GM21423 (cell line): ENCODE data around the gene GPR162.

Experiments used
- ATAC-seq: cut with Tn5 transposase; IDR thresholded peaks from one replicate; pipeline ENCODE4 v1.9.1; 2021; ENCODE audit warnings: mild to moderate bottlenecking, moderate library complexity; ENCODE audit not compliant: unreplicated experiment

The GPR162 gene, protein sequence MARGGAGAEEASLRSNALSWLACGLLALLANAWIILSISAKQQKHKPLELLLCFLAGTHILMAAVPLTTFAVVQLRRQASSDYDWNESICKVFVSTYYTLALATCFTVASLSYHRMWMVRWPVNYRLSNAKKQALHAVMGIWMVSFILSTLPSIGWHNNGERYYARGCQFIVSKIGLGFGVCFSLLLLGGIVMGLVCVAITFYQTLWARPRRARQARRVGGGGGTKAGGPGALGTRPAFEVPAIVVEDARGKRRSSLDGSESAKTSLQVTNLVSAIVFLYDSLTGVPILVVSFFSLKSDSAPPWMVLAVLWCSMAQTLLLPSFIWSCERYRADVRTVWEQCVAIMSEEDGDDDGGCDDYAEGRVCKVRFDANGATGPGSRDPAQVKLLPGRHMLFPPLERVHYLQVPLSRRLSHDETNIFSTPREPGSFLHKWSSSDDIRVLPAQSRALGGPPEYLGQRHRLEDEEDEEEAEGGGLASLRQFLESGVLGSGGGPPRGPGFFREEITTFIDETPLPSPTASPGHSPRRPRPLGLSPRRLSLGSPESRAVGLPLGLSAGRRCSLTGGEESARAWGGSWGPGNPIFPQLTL

DNA sequence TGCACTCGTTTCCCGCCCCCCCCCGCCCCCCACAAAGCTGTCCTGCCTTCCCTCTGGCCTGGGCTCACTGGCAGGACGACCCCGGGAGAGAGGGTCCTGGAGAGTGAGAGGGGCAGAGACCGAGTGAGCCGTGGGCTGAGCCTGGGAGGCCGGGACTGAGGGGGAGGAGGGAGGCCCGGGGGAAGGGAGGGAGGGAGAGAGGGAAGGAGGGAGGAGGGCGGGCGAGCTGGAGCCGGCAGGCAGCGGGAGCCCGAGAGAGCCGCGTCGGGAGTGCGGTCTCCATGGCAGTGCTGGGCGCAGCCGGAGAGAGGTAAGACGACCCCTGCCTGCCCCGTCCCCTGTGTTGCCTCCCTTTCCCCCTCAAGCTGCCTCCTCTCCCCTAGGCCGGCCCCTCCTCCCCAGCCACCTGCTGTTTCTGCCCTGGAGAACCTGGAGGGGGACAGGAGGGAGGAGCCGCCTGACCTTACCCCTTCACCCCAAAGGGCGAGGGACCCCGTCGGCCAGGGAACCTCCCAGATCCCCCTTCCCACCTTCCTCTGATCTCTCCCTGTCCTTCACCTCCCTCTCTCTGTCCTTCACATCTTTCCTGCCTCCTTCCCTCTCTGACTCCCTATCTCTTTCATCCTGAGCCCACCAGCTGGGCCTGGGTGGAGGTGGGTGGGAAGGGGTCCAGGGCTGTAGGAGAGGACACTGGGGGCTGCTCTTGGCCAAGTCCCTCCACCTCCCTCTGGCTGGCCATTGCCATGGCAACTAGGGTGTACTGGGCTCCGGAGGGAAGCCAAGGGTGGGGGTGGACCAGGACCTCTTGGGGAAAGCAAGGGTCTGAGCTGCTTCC is at the start of gene GPR162:
TSS of gene GPR162 (plus strand) at position 231 of the 835 bp plus-strand sequence. CDS start 2,078 bp downstream, outside the sequence.
- ATAC-seq, result no peak

DNA sequence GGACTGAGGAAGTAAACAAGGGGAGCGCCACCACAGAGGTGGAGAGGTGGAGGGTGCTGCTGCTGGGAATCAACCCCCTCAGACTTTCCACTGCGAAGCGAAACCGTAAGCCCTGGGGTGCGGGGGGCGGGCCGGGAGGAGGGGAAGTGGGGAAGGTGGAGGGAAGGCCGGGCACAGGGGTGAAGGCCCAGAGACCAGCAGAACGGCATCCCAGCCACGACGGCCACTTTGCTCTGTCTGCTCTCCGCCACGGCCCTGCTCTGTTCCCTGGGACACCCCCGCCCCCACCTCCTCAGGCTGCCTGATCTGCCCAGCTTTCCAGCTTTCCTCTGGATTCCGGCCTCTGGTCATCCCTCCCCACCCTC is 49.3 kb upstream of the GPR162 start, which contains the start of gene LAG3:
TSS of gene LAG3 (plus strand) at position 190 of the 365 bp plus-strand sequence. CDS start 333 bp downstream, outside the sequence.
- ATAC-seq, result no peak

DNA sequence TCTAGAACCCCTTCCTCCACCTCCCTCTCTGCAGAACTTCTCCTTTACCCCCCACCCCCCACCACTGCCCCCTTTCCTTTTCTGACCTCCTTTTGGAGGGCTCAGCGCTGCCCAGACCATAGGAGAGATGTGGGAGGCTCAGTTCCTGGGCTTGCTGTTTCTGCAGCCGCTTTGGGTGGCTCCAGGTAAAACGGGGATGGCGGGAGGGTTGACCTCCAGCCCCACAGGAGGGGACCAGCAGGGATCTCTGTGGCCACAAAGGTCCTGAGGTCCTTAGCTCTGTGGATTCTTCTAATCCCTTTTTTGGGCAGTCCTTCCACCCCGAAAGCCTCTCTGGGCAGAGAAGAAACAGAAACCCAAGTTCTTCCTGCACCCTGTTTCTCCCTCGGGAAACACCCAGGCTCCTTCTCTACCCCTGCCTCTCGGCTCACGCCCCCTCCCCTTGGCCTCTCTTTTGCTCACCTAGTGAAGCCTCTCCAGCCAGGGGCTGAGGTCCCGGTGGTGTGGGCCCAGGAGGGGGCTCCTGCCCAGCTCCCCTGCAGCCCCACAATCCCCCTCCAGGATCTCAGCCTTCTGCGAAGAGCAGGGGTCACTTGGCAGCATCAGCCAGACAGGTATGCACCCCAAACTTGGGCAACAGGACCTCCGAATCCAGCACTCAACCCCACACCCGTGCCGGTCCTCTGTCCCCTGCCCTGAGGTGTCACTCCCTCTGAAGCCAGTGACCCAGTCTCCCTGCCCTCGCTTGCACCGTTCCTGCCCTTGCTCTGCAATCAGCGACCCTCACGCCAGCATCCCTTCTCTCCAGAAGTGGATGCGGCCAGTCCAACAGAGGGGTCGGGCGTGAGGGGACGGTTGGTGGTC is 48.7 kb upstream of the GPR162 start:
- no peak for ATAC-seq

DNA sequence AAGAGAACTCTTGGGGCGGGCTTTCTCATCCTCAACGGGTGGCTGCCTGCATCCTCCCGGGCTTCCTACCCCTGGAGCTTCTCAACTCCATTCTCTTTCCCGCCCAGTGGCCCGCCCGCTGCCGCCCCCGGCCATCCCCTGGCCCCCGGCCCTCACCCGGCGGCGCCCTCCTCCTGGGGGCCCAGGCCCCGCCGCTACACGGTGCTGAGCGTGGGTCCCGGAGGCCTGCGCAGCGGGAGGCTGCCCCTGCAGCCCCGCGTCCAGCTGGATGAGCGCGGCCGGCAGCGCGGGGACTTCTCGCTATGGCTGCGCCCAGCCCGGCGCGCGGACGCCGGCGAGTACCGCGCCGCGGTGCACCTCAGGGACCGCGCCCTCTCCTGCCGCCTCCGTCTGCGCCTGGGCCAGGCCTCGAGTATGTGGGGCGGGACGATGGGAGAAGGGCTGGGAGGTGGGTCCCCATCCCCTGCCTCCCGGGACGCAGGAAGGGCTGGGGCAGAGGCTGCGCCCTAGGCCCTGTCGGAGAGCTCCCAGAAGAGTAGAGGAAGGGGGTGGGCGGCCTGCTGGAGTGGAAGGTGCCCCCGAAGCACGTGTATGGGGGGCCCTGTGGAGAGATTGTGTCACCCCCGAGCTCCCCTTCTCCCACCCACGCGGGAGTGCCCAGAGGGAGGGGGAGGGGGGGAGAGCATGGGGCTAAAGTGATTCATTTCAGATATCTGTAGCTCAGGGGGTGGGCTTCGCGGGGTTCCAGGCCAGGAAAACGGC is 47.9 kb upstream of the GPR162 start:
- ATAC-seq, result no peak

DNA sequence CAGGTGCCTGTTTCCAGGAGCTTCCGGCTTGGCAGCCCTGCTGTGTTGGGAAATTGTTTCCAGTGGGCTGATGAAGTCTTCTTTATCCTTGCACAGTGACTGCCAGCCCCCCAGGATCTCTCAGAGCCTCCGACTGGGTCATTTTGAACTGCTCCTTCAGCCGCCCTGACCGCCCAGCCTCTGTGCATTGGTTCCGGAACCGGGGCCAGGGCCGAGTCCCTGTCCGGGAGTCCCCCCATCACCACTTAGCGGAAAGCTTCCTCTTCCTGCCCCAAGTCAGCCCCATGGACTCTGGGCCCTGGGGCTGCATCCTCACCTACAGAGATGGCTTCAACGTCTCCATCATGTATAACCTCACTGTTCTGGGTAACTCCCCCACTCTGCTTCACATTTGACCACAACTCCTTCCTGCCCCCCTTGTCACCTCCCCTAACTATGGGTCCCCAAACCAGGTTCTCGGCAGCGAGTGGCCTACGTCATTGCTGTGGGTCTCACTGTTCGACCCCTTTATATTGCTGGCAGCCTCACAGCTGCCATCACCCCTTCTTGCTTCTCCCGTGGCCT is 47.0 kb upstream of the GPR162 start:
- ATAC-seq, result no peak

DNA sequence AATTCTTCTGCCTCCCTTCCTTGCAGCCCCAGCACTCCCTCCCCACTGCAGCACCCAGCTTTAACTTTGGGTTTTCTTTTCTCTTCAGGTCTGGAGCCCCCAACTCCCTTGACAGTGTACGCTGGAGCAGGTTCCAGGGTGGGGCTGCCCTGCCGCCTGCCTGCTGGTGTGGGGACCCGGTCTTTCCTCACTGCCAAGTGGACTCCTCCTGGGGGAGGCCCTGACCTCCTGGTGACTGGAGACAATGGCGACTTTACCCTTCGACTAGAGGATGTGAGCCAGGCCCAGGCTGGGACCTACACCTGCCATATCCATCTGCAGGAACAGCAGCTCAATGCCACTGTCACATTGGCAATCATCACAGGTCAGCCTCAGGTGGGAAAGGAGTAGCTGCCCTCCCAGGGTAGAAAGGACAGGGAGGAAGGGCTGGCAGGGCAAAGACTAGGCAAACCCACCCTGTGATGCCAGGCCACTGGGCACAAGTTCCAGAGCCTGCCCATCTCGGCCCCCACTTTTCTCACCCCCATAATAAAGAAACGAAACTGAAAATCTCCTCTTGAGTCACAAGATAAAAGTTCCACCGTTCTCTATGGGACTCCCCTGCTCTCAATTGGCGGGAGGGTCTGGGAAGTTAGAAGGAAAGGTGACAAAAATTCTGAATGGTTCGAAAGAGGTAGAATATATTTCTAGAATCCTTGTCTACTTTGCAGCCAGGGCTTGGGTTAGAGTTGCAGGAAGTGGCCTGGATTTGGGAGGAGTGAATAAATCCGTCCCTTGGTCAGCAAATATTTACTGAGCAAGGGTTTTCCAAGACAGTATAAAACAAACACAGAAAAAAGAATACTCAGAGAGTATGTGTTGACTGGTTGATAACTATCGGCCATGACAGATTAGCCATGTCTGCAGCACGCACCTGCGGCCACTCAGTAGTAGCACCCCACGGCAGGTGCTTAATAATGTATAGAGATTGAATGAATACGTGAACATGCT is 46.1 kb upstream of the GPR162 start:
- no peak for ATAC-seq

DNA sequence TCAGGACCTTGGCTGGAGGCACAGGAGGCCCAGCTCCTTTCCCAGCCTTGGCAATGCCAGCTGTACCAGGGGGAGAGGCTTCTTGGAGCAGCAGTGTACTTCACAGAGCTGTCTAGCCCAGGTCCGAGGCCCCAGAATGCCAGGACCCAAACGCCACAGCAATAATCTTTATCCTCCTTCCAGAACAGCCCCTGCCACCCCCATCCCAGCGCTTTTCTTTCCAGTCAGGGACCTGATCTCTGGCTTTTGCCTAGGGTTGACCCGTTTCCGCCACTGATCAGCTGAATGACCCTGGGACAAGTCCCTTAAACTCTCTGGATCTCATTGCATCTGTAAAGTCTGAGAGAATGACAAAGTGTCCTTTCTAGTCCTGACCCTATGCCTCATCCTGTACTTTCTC is 44.2 kb upstream of the GPR162 start:
- ATAC-seq, result no peak

DNA sequence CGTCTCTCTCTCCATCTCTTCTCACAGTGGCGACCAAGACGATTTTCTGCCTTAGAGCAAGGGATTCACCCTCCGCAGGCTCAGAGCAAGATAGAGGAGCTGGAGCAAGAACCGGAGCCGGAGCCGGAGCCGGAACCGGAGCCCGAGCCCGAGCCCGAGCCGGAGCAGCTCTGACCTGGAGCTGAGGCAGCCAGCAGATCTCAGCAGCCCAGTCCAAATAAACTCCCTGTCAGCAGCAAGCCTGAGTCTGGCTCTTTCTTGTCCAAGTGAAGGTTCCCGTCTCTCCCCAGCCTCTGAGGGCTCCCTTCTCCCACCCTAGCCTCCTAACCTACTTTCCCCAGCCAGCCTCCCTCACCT is 43.4 kb upstream of the GPR162 start:
- no peak for ATAC-seq

DNA sequence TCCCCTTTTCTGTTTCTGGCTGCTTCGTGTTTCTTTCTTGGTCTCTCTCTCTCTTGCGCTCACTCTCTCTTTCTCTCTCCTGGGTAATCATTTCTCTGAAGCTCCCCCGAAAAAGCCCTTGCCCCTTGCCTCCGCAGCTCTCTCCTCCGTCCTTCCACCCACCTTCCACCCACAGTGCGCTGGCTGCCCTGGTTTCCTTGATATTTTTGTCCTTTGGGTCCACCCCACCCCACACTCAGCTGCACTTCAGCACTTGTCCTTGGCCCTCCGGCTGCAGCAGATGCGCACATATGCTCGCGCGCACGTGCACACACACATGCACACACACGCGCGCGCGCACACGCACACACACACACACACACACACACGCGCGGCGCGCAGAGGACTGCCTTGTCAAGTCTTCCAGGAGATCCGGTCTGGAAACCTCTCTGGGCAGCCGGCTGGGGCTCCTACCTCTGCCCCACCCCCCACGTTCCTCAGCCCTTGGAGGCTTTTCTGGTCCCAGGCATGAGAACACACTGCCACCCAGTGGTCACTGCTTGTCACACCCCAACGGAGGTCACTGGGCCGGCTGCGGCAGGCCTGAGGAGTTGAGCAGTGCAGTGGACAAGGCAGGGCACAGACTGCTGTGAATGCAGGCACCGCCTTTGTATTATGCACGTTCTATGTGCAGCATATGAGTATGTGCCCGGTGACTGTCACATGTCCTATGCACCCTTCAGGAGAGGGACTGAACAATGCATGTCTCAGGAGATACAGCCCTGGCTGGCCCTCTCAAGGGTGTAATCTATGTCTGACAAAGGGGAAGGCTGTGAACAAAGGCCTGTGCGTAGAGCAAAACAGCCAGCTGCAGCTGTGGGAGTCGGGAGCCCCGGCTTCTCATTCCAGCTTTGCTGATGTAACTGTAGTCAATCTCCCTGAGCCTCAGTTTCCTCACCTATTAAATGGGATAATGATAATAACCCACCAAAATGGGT is 42.8 kb upstream of the GPR162 start:
- peak; percentile 72 for ATAC-seq

DNA sequence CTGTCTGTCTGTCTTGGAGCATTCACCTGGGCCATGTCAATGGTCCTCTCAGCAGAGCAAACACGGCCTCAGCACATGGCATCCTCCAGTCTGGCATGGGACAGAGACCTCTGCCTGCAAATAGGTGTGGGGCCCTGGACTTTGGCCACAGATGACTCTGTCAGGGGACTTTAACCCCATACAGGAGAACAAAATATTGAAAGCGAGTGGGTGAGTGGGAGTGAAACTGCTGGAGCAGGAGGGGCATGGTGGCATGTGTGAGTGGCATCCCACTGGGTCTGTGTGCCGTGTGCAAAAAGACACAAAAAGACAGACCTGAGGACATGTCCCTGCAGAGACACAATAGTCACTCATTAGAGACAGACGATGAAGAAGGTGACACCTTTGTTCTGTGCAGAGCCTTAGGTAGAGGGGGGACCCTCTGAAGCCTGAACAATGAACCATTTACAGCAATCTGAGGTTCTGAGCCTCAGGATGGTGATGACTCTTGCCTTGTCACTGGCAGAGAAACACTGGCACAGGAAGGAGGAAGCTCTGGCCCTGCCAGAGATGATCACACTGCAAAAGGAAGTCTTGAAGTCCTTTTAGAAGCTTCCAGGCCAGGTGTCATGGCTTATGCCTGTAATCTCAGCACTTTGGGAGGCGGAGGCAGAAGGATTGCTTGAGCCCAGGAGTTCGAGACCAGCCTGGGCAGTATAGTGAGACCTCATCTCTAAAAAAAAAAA is 41.8 kb upstream of the GPR162 start:
- no peak for ATAC-seq

DNA sequence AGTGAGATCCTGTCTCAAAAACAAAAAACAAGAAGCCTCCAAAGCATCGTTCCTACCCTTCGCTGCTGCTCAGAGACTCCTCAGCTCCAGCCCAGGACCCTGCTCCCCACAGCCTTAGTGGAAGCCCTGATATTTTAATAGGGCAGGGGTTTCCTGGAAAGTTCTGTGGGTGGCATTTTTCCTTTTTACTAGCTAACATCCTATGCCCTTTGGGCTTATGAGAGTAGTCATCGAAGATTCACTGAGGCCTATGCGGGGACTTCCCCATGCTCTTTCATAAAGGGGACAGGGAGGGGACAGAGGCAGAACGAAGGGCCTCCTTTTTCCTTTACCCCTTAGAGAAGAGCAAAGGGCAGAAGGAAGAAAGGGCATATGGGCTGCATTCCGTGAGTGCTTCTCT is 41.0 kb upstream of the GPR162 start:
- ATAC-seq, result no peak

DNA sequence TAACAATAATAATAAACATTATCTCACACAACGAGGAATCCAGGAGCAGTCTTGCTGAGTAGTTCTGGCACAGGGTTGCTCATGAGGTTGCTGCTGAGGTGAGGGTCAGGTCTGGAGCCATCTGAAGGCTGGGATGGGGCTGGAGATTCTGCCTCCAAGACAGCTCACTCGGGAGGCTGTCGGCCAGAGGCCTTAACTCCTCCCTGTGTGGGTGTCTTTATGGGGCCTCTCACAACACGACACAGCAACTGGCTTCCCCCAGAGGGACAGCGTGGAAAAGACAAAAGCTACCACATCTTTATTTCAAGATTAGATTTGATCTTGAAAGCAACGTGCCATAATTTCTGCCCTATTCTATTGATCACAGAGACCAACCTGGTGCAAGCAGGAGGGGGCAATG is 39.5 kb upstream of the GPR162 start:
- ATAC-seq, result no peak

DNA sequence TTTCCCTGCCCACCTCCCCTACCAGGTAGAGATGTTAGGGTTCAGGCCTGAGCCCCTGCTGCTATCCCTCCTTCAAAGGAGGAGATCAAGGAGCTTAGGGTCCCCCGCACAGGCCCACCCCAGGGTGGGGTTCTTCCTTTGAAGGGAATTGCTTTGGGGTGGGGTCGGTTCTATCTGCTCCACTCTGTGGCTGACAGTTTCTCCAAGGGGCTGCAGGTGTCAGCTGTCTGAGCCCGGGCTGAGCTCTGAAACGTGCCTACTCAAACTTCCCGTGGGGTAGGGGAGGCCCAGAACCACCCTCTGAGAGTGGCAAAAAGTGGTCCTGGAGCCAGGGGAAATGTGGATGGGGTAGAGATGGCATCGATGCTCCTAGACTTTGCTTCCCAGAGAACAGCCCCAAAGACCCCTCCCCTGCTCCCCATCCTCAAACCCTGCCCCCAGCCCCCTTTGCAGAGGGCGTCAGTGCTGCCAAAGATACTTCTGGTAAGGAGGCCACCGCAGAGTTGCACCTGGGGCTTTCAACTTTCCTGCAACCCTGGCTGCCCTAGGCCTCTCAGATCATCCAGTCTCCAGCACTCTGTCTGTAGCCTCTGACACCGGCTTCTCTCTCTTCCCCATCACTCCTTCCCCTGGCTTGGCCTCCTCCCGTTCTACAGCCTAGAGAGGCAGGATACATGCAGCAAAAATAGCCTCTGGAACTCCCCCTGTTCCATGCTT is 38.6 kb upstream of the GPR162 start:
- no peak for ATAC-seq

DNA sequence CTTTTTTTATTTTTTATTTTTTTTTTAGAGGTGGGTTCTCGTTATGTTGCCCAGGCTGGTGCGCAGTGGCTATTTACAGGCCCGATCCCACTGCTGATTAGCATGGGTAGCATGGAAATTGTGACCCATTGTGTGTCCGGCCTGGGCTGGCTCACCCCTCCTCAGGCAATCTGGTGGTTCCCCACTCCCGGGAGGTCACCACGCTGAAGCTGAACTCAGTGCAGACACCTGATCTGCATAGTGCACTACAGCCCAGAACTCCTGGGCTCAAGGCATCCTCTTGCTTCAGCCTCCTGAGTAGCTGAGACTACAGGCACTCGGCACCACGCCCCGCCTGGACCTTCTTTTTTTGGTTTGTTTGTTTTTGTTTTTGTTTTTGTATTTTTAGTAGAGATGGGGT is 37.8 kb upstream of the GPR162 start:
- no peak for ATAC-seq

DNA sequence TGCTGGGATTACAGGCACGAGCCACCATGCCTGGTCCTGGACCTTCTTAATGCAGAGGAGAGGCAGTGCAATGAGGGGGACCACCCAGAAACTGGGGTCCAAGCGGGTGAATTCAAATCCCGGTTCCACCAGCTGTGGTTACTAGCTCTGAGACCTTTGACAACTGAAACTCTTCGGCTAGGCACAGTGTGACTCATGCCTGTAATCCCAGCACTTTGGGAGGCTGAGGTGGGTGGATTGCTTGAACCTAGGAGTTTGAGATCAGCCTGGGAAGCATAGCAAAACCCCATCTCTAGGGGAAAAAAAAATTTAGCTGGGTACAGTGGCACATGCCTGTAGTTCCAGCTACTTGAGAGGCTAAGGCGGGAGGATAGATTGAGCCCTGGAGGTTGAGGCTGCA is 37.3 kb upstream of the GPR162 start:
- ATAC-seq, result no peak

DNA sequence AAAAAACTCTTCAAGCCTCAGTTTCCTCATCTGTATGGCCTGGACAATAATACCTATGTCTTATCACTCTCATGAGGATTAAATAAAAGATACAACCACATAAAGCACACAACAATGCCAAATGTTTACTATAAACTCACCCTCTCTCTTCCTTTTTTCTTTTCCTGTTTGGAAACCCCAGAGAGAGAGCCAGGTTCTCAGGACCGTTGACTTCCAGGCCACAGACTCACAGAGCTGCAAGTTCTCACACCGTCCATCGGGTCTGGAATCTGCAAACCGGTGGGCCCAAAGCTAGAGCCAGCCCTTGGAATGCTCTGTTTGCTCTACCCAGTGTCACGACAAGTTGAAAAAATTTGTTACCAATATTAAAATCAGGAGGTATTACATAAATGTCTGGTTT is 36.9 kb upstream of the GPR162 start:
- no peak for ATAC-seq
